ENCODE results near the gene PRKAR2B.
"Not testable (repeated sequence)": the region's sequence is repeated elsewhere in the genome, so short reads cannot be mapped to it uniquely, and the experiment has no call there.

Gene PRKAR2B

DNA sequence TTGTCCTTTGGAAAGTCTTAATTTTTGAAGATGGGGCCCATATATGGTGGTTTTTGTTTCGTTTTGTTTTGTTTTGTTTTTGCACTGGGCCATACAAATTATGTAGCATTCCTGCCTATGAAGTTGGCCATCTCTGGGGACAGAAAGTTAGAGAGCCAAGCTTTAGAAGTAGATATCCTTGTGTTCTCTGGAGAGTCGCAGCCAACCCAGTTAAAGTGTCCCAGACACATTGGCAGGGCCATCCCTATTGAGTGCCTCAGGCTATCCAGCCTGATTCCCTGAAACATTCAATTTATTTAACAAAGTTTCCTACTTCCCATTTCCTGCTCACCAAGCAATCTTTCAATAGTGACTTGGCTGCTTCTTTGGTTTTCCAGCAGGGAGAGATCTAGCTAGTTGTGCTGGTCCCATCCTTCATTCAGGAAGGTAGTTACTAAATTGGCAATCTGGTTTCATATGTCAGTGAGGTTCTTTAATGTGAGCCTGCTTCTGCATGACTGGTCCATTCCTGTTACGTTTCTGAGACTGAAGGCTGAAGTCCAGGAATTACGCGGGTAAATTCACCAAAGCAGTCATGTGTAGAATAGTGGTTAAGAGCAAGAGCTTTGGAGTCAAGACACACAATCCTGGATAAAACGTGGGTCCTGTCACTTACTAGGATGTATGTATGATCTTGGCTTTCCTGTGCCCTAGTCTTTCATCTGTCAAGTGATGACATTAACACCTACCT is 75.0 kb downstream of the PRKAR2B start:
- no peak for DNase-seq (ENCODE audit: low spot score)

DNA sequence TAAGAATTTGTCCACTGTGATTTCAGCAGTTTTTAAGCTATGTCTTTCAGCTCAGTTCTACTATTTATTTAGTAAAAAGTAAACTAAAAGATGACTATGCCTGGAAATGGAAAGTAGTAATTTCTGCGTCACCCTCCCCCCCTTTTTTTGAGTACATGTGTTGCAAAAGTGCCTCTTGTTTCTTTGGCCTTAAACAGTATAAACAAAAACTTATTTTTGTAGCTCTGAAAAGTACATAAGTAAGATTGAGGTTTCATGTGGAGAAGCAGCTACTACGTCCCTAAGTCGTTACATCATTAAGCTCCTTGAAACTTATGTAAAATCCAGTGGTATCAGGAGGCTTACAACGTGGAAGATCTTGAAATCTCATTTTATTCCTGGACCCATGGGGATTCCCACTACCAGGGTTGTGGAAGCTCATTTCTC is 78.0 kb downstream of the PRKAR2B start:
- no peak for DNase-seq (ENCODE audit: low spot score)

GRCh38 chr7:107123392-107123791 is 78.9 kb downstream of the PRKAR2B start:
- DNase-seq (ENCODE audit: low spot score) = no peak

DNA sequence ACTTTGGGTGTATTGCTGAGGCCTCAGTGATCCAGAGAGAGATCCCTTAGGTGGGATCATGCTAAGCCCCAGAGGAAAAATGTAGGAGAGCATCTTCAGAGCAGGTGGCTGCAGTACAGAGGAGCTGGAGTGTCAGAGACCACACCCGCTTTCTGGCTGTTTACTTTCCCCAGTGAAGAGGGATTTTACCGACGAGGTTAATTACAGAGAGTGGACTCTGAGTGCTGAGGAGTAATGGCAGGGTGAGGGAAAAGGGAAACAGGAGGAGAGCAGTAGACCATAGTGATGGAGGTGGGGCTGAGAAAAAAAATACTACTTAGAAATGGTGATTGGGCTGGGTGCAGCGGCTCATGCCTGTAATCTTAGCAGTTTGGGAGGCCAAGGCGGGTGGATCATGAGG is 81.0 kb downstream of the PRKAR2B start:
- no peak for DNase-seq (ENCODE audit: low spot score)

- no peak for DNase-seq (ENCODE audit: low spot score)
Measured at GRCh38 chr7:107128217-107128616, 83.7 kb downstream of the PRKAR2B start.

DNA sequence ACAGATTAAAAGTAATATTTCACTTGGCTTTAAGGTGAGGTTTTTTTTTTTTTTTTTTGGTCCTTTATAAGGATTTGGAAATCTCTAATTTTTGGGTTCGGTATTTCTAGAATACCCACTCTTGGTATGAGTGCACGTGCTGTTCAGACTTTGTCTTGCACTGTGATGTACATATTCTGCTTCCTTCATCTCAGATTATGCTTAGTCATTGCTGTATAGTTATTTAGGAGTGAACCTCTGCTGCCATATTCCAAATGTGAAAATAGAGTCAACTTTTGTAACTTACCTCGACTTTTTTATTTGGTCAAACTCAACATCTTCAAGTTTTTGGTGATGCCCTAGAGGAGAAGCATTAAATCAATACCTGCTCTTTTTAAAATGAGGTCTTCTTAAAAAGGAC is 84.2 kb downstream of the PRKAR2B start:
- no peak for DNase-seq (ENCODE audit: low spot score)

GRCh38 chr7:107130487-107131220 is 86.1 kb downstream of the PRKAR2B start:
- DNase-seq (ENCODE audit: low spot score) = no peak

- no peak for DNase-seq (ENCODE audit: low spot score)
Measured at GRCh38 chr7:107133396-107133795, 88.9 kb downstream of the PRKAR2B start.

GRCh38 chr7:107138696-107139420 is 94.4 kb downstream of the PRKAR2B start:
- DNase-seq (ENCODE audit: low spot score) = no peak

GRCh38 chr7:107143875-107144274 is 99.4 kb downstream of the PRKAR2B start:
- not testable (repeated sequence) for DNase-seq (ENCODE audit: low spot score)

- DNase-seq (ENCODE audit: low spot score) = no peak
Measured at GRCh38 chr7:107145067-107145838, 100.7 kb downstream of the PRKAR2B start.

- no peak for DNase-seq (ENCODE audit: low spot score)
Measured at GRCh38 chr7:107147464-107148393, 103.2 kb downstream of the PRKAR2B start.

- DNase-seq (ENCODE audit: low spot score) = no peak
Measured at GRCh38 chr7:107148721-107149120, 104.2 kb downstream of the PRKAR2B start.

DNA sequence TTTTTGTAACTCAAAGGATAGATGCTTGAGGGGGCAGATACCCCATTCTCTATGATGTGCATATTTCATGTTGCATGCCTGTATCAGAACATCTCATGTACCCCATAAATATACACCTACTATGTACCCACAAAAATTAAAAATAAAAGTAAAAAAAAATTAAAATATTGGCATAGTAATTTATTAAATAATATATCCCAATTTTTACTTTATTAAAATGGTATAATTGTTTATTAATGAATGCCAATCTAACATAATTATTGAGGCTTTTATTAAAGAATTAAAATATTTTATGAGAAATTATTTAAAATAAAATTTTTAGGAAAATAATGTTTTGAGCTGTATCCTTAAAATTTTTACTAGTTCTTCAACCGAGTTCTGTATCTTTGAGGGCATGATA is 105.4 kb downstream of the PRKAR2B start:
- no peak for DNase-seq (ENCODE audit: low spot score)

GRCh38 chr7:107150375-107151073 is 106.0 kb downstream of the PRKAR2B start:
- DNase-seq (ENCODE audit: low spot score) = no peak

DNA sequence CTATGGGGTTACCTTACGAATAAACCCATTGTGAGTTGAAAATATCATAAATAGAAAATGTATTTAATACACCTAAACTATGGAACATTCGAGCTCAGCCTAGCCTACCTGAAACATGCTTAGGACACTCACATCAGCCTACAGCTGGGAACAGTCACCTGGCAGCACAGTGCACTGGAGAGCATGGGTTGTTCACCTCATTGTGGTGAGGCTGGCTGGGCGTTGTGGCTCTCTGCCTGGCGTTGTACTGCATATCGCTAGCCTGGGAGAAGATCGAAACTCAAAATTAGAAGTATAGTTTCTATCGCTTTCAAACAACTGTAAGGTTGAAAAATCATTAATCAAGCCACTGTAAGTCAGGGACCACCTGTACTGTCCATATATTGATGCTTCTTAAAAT is 107.0 kb downstream of the PRKAR2B start:
- no peak for DNase-seq (ENCODE audit: low spot score)

DNA sequence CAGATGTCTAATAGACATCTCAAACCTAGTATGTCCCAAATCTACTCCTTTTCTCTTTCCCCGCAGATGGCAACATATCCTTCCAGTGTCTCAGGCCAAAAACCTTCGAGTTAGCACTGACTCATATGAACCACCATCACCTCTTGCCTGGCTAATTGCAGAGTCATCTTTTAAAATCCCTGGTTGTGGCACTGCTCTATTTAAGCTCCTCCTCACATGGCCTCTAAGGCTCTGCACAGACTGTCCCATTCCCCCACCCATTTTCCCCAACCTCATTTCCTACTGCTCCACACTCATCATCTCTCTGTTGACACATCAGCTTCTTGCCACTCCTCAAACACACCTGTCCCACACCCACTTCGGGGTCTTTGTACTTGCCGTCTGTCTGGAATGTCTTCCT is 107.5 kb downstream of the PRKAR2B start:
- DNase-seq (ENCODE audit: low spot score) = no peak

DNA sequence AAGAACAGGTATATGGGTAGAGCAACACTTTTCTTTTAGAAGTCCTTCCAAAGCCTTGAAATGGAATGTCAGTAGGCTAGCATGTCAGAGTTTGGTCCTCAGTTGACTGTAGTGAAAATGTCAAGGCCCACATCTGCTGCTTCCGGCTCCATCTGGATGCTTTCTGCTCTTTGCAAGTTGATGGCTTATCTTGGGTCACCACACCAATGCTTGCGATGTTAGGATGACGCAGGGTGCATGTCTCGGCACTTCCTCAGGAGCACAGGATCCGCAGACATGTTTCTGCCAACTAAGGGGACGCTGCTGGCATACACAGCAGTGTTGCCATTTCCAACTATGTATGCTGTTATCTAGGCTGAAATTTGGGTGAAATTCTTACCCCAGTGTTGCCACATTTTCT is 110.3 kb downstream of the PRKAR2B start:
- DNase-seq (ENCODE audit: low spot score) = no peak

DNA sequence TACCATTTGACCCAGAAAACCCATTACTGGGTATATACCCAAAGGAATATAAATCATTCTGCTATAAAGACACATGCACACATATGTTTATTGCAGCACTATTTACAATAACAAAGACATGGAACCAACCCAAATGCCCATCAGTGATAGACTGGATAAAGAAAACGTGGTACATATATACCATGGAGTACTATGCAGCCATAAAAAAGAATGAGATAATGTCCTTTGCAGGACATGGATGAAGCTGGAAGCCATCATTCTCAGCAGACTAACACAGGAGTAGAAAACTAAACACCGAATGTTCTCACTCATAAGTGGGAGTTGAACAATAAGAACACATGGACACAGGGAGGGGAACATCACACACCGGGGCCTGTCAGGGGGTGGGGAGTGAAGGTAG is 111.2 kb downstream of the PRKAR2B start:
- DNase-seq (ENCODE audit: low spot score) = not testable (repeated sequence)

- no peak for DNase-seq (ENCODE audit: low spot score)
Measured at GRCh38 chr7:107157091-107157490, 112.6 kb downstream of the PRKAR2B start.
